Body of pancreas (tissue), 4 donors: ENCODE results near the gene TMEM30B. TPM values are rescaled to one million over a fixed set of nuclear protein-coding genes. Genes with fewer than 3 reads are reported as not detected.

Experiments
- ATAC-seq: fragments of 150-250 bp; one replicate; pipeline ENCODE4 v1.9.1; 2016
- DNase-seq, 4 donors: peaks; one replicate each; pipeline ENCODE4 v3.0.0-alpha.2; 2019
- H3K27ac ChIP-seq, 4 donors: fragments of 200-600 bp; sonication (generic); 1 replicate in 3 of 4; 2 replicates in 1 of 4; pipeline versions ENCODE4 v1.5.1 to v1.6.1; 2016 to 2019; ENCODE audit warnings: mild to moderate bottlenecking in 1 of 4, mixed read lengths in 1 of 4, moderate library complexity in 1 of 4
- H3K27me3 ChIP-seq, 2 donors: fragments of 200-600 bp; sonication (generic); one replicate each; pipeline ENCODE4 v1.6.0; 2016; ENCODE audit warnings: mild to moderate bottlenecking in 1 of 2
- H3K36me3 ChIP-seq, 2 donors: fragments of 200-600 bp; sonication (generic); replicated peaks in 1 of 2; 2 replicates each; pipeline ENCODE4 v1.5.1; 2016; ENCODE audit warnings: low read depth in 2 of 2; ENCODE audit not compliant: insufficient read depth in 1 of 2
- H3K4me1 ChIP-seq: fragments of 200-600 bp; sonication (generic); one replicate; pipeline ENCODE4 v1.6.0; 2016
- H3K4me3 ChIP-seq, 2 donors: fragments of 200-600 bp; sonication (generic); 1 replicate in 1 of 2; 2 replicates in 1 of 2; pipeline ENCODE4 v1.5.1; 2016 to 2019
- H3K9me3 ChIP-seq, 3 donors: fragments of 200-600 bp; sonication (generic); 1 replicate in 2 of 3; 2 replicates in 1 of 3; pipeline ENCODE4 v1.5.1; 2016
- POLR2A ChIP-seq, 3 donors: fragments of 450-650 bp; IDR thresholded peaks; one replicate each; pipeline ENCODE4 v1.6.1; 2016; ENCODE audit warnings: antibody characterized with exemption in 3 of 3, mild to moderate bottlenecking in 2 of 3
- WGBS, 2 donors: methylation state at CpG; one replicate each; pipeline ENCODE4 v1.1.5; 2017; 5-methylcytosine and 5-hydroxymethylcytosine counted together
- intact Hi-C: fragments of 100-400 bp; cut with DNase I; formaldehyde crosslinking; loops from one replicate; pipeline ENCODE4 v1.15.1; 2023
- total RNA-seq, 2 donors: library from RNA; depleted of rRNA; stranded (reverse); fragments of >200 nt; gene quantifications; one replicate each; pipeline ENCODE4 v1.1.0, GENCODE V29; 2016
- TF ChIP-seq, protein P1 (sequence below), 7 experiments: fragments of 450-650 bp in 4 of 7; fragments of 200-600 bp in 3 of 7; sonication (generic) in 3 of 7; IDR thresholded peaks; one replicate each; pipeline ENCODE4 v1.5.1; 2016 to 2019; ENCODE audit warnings: antibody characterized with exemption in 7 of 7

TMEM30B gene
- total RNA-seq, 2 donors from 2014 or later: 14.5 to 30.4 TPM

DNA sequence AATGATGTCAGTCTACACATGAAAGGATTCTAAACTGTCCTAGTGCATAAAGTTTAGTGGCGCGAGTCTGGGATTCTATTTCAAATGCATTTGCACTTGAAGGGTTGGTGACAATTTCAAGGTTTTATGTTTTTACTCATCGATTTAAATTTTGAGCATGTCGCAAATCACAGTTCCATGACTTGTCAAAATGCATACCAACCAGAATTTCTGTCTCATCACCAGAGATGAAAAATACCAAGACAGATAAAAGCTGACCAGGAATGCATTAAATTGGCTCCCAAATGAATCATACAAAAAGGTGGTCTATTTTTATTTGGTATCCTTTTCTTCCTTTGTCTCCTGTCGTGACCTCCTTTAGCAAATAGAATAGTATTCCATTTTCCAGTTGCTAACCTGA is 25.2 kb downstream of the TMEM30B start:
- no peak for DNase-seq
- TF ChIP-seq, protein P1, sequence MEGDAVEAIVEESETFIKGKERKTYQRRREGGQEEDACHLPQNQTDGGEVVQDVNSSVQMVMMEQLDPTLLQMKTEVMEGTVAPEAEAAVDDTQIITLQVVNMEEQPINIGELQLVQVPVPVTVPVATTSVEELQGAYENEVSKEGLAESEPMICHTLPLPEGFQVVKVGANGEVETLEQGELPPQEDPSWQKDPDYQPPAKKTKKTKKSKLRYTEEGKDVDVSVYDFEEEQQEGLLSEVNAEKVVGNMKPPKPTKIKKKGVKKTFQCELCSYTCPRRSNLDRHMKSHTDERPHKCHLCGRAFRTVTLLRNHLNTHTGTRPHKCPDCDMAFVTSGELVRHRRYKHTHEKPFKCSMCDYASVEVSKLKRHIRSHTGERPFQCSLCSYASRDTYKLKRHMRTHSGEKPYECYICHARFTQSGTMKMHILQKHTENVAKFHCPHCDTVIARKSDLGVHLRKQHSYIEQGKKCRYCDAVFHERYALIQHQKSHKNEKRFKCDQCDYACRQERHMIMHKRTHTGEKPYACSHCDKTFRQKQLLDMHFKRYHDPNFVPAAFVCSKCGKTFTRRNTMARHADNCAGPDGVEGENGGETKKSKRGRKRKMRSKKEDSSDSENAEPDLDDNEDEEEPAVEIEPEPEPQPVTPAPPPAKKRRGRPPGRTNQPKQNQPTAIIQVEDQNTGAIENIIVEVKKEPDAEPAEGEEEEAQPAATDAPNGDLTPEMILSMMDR (IDR thresholded peaks at IDR 0.05): no peak
- TF ChIP-seq POLR2A (IDR thresholded peaks at IDR 0.05): no peak
- intact Hi-C loops: loop anchor here (10.0 kb wide), 1 partner anchor 901 kb away; no protein-coding TSS in a partner anchor
- Histone ChIP-seq H3K36me3 (no peaks in the 10 kb centered on the region), H3K4me3 (no peak overlapping the region), H3K9me3 (no peaks in the 10 kb centered on the region), H3K4me1 (peaks cover 5% of the 10 kb centered on the region), H3K27ac (no peak overlapping the region), H3K27me3 (peaks cover 0 to 1% of the 10 kb centered on the region in 2 donors)
- 89% methylated on average over 5 of the region's 5 CpGs for WGBS, 2 donors
- no peak for ATAC-seq

DNA sequence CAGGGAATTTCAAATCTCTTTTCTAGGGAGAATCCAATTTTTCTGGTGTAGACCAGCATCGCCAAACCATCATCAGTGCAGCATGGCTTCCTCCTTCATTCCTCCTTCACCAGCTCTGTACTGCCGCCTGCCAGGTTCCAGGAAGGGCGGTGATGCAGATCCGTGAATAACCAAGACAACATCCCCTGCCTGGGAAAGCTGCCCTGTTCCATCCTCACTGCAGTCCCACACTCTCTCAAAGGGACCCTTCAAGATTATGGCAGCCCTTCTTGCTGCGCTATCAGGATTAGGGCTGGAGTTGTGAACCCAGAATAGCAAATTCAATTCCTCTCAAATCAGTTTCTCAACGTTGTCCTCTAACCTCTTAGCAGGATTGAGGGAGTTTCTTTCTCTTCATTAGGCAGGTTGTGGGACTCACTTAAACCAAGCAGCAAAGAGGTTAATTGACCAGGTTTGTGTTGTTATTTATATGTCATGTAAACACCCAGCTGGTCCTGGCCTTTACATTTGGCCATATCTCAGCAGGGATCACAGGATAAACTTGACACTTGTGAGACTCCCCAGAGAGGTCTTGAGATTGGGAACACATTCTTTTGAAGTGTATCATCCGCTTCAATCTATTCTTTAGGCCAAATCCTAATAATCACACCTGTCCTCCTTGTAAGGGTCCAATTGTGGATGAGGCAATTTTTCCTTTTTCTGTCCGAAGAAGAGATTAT is 26.2 kb downstream of the TMEM30B start:
- H3K4me1 ChIP-seq: peaks cover 5% of the 10 kb centered on the region
- ATAC-seq: no peak

DNA sequence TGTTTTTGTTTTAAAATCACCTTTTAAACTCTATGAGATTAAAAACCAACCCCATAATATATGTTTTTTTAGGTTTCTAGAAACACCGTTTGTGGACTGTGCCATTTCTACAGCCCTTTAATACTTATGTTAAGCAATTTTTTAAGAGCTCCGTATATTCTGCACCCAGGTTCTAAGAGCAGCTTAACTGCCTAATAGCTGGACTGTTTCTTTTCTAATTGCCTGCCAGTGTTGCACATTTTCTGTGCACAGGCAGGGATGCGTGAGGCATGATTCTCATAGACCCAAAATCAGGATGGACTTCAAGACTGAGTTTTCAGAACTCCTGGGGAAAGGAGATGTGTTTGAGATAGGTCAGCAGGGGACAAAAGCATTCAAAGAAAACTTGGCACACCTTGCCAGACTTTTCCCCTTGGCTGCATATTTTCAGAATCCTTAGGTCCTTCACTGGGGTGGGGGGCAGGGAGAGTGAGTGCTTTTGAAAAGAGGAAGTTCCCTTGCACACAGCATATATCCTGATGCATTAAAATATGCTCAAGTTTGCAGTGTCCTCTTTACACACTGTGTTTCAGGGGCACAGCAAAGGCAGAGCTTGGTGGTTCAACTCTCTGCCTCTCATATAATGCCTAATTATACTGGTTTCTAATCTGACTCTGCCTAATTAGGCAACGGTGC is 27.9 kb downstream of the TMEM30B start:
- no peak for DNase-seq
- intact Hi-C loops: loop anchor here (5.0 to 10.0 kb wide), 2 partner anchors 626 to 898 kb away; no protein-coding TSS in a partner anchor
- H3K4me3 ChIP-seq: no peak overlapping the region
- no peak for ATAC-seq
- no peak overlapping the region for H3K27ac ChIP-seq
- H3K27me3 ChIP-seq: no peaks in the 10 kb centered on the region
- WGBS, 2 donors: 52 to 56% methylated on average over 4 of the region's 4 CpGs
- H3K4me1 ChIP-seq: peaks cover 5% of the 10 kb centered on the region
- no peaks in the 10 kb centered on the region for H3K9me3 ChIP-seq
- no peak for TF ChIP-seq POLR2A (IDR thresholded peaks at IDR 0.05)
- no peaks in the 10 kb centered on the region for H3K36me3 ChIP-seq

More for the DNA sequence above, 26.2 kb downstream of the TMEM30B start:
- H3K9me3 ChIP-seq: no peaks in the 10 kb centered on the region
- H3K27ac ChIP-seq: no peak overlapping the region
- no peaks in the 10 kb centered on the region for H3K36me3 ChIP-seq
- TF ChIP-seq, protein P1 (IDR thresholded peaks at IDR 0.05): no peak
- TF ChIP-seq POLR2A (IDR thresholded peaks at IDR 0.05): no peak
- intact Hi-C loops: loop anchor here (5.0 to 10.0 kb wide), 2 partner anchors 628 to 900 kb away; no protein-coding TSS in a partner anchor
- no peak for DNase-seq
- 72 to 74% methylated on average over 8 of the region's 8 CpGs for WGBS, 2 donors
- H3K27me3 ChIP-seq: no peaks in the 10 kb centered on the region
- no peak overlapping the region for H3K4me3 ChIP-seq

DNA sequence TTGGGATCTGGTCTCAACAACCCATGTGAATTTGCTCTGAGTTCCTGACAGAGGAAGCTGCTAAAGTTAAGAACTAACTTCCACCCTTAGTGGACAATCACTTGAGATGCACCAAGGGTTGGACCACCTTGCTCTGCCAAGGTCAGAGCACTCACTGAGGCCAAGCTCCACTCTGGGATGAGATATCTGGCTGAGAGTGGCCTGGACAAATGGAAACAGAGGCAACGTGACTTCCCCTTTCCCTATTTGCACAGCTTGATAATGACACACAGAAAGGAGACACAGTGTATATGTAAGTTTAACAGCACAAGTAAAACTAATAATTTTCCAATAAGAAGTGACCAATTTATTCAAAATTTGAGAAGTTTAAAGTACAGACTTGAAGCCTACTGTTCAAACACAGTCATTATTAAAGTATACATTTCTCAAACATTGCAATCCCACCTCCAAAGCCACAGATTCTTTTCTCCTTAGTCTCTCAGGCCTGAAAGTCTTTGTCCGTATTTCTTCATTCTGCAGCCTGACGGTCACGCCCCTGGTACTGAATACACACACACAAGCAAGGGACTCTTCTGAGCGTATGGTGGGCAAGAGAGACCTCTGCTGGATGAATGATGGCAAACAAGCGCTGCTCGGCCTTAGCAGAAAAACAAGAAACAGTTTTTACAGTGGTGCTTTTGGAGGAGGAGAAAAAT is 28.6 kb downstream of the TMEM30B start:
- Histone ChIP-seq H3K36me3 (no peaks in the 10 kb centered on the region), H3K27ac (no peak overlapping the region), H3K9me3 (no peaks in the 10 kb centered on the region), H3K4me3 (no peak overlapping the region), H3K4me1 (peaks cover 5% of the 10 kb centered on the region), H3K27me3 (no peaks in the 10 kb centered on the region)
- peak; percentile 94 for ATAC-seq
- intact Hi-C loops: loop anchor here (5.0 to 10.0 kb wide), 2 partner anchors 625 to 898 kb away; no protein-coding TSS in a partner anchor
- WGBS, 2 donors: 5 to 8% methylated on average over 7 of the region's 7 CpGs
- TF ChIP-seq POLR2A (IDR thresholded peaks at IDR 0.05): no peak
- TF ChIP-seq, protein P1 (IDR thresholded peaks at IDR 0.05): peak; percentile 57 to 92 (median 85)
- DNase-seq: peak; percentile 74 to 85 (median 78)

DNA sequence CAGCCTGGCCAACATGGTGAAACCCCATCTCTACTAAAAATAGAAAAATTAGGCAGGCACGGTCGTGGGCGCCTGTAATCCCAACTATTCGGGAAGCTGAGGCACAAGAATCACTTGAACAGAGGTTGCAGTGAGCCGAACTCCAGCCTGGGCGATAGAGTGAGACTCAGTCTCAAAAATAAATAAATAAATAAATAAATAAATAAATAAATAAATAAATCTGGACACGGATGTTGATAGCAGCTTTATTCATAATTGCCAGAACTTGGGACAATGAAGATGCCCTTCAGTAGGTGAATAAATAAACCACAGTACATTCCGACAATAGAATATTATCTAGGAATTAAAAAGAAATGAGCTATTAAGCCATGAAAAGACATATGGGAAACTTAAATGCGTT is 31.1 kb downstream of the TMEM30B start:
- no peaks in the 10 kb centered on the region for H3K36me3 ChIP-seq
- no peaks in the 10 kb centered on the region for H3K9me3 ChIP-seq
- 74% methylated on average over 9 of the region's 9 CpGs for WGBS, 2 donors
- H3K27ac ChIP-seq: no peak overlapping the region
- no peaks in the 10 kb centered on the region for H3K4me1 ChIP-seq
- no peak overlapping the region for H3K4me3 ChIP-seq
- ATAC-seq (no peak), DNase-seq (no peak)
- intact Hi-C loops: loop anchor here (5.0 to 10.0 kb wide), 2 partner anchors 623 to 895 kb away; no protein-coding TSS in a partner anchor
- TF ChIP-seq, protein P1 (IDR thresholded peaks at IDR 0.05): no peak
- no peak for TF ChIP-seq POLR2A (IDR thresholded peaks at IDR 0.05)
- no peaks in the 10 kb centered on the region for H3K27me3 ChIP-seq
